GM12872 (cell line): ENCODE data around the gene AMER3.

Experiments
- TF ChIP-seq, protein P1 (sequence below): IDR thresholded peaks from 3 replicates; pipeline ENCODE4 v1.5.1; 2011; ENCODE audit warnings: low read depth, mild to moderate bottlenecking, low read length, moderate library complexity; ENCODE audit not compliant: insufficient read depth

AMER3 gene

DNA sequence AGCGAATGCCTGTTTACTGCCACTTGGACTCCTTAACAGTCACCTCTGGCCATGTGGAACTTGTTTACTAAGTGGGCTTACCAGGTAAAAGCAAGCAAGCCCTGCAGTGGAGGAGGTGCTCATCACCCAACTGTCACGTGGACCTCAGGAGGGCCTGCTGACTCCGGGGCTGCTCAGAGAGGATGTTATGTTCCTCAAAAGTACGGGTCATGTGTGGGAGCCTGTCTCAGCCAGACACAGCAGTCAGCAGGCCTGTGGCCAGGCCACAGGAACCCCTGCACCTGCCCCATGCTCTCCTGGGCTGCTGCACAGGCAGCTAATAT lies 36.2 kb downstream of the AMER3 start:
- TF ChIP-seq, protein P1, sequence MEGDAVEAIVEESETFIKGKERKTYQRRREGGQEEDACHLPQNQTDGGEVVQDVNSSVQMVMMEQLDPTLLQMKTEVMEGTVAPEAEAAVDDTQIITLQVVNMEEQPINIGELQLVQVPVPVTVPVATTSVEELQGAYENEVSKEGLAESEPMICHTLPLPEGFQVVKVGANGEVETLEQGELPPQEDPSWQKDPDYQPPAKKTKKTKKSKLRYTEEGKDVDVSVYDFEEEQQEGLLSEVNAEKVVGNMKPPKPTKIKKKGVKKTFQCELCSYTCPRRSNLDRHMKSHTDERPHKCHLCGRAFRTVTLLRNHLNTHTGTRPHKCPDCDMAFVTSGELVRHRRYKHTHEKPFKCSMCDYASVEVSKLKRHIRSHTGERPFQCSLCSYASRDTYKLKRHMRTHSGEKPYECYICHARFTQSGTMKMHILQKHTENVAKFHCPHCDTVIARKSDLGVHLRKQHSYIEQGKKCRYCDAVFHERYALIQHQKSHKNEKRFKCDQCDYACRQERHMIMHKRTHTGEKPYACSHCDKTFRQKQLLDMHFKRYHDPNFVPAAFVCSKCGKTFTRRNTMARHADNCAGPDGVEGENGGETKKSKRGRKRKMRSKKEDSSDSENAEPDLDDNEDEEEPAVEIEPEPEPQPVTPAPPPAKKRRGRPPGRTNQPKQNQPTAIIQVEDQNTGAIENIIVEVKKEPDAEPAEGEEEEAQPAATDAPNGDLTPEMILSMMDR: no peak

GRCh38 chr2:130795431-130795830 lies 40.1 kb downstream of the AMER3 start:
- TF ChIP-seq, protein P1: no peak

DNA sequence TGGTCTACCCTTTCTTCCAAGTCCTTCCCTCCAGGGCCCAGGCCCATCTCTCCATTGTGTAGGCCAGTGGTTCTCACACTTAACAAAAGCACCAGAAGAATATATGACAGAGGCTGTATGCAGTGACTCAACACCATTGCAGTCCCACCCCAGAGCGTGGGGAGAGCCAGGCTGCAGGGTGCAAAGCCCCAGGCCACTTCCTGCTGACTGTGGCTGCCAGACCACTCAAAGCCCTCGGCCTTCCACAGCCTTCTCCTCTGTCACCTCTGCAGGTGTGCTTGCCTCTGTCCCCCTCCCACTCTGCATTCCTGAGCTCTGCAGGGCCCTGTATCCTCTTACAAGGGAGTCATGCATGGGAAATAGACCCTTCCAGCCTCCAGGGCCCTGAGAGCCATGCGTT lies 41.0 kb downstream of the AMER3 start:
- TF ChIP-seq, protein P1: no peak

- TF ChIP-seq, protein P1: peak; percentile 85
These were observed 42.4 kb downstream of the AMER3 start for GRCh38 chr2:130797493-130798435.

GRCh38 chr2:130798472-130799218 lies 43.3 kb downstream of the AMER3 start:
- TF ChIP-seq, protein P1: no peak

GRCh38 chr2:130799295-130799694 lies 44.0 kb downstream of the AMER3 start:
- TF ChIP-seq, protein P1: no peak

GRCh38 chr2:130805613-130806012 lies 50.3 kb downstream of the AMER3 start:
- TF ChIP-seq, protein P1: no peak
